Measurements from ENCODE around the gene TPCN1.

TPCN1 gene

GRCh38 chr12:113224955-113225354 lies 3.7 kb downstream of the TPCN1 start:
- no peak for DNase-seq (ENCODE audit: low read depth)
- TF ChIP-seq CTCF (IDR thresholded peaks at IDR 0.05; ENCODE audit: low read length, missing control alignments), result no peak

GRCh38 chr12:113226696-113227568 lies 5.7 kb downstream of the TPCN1 start:
- TF ChIP-seq CTCF (IDR thresholded peaks at IDR 0.05; ENCODE audit: low read length, missing control alignments), result no peak
- H3K4me3 ChIP-seq (replicated peaks; ENCODE audit: low read depth, low read length), result no peak overlapping the region
- no peak for DNase-seq (ENCODE audit: low read depth)

More at GRCh38 chr12:113224955-113225354, 3.7 kb downstream of the TPCN1 start:
- no peak overlapping the region for H3K4me3 ChIP-seq (replicated peaks; ENCODE audit: low read depth, low read length)

- no peak for DNase-seq (ENCODE audit: low read depth)
- TF ChIP-seq CTCF (IDR thresholded peaks at IDR 0.05; ENCODE audit: low read length, missing control alignments), result no peak
- H3K4me3 ChIP-seq (replicated peaks; ENCODE audit: low read depth, low read length), result no peak overlapping the region
These were observed 6.6 kb downstream of the TPCN1 start for GRCh38 chr12:113227686-113228391.

DNA sequence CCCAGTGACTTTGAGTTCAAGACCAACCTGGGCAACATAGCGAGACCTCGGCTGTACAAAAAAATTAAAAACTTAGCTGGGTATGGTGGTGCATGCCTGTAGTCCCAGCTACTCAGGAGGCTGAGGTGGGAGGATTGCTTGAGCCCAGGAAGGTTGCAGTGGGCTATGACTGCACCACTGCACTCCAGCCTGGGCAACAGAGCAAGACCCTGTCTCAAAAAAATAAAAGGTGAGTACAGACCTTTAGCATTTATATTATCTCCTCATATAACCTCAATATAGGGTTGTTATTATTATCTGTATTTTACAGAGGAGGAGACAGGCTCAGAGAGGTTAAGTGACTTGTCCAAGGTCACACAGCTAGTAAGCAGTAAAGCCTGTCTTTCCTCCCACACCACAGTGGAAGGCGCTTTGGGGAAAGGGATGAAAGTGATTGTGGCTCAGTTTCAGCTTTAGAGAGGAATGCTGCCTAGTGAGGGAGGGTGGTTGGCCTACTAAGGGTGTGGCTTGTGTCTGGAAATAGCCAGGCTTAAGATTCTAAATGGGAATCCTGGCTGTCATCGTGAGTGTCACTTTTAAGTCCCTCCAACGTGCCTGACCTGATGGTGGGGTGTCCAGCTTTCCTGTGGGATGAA lies 7.2 kb downstream of the TPCN1 start:
- no peak for DNase-seq (ENCODE audit: low read depth)
- no peak for TF ChIP-seq CTCF (IDR thresholded peaks at IDR 0.05; ENCODE audit: low read length, missing control alignments)
- H3K4me3 ChIP-seq (replicated peaks; ENCODE audit: low read depth, low read length), result no peak overlapping the region

DNA sequence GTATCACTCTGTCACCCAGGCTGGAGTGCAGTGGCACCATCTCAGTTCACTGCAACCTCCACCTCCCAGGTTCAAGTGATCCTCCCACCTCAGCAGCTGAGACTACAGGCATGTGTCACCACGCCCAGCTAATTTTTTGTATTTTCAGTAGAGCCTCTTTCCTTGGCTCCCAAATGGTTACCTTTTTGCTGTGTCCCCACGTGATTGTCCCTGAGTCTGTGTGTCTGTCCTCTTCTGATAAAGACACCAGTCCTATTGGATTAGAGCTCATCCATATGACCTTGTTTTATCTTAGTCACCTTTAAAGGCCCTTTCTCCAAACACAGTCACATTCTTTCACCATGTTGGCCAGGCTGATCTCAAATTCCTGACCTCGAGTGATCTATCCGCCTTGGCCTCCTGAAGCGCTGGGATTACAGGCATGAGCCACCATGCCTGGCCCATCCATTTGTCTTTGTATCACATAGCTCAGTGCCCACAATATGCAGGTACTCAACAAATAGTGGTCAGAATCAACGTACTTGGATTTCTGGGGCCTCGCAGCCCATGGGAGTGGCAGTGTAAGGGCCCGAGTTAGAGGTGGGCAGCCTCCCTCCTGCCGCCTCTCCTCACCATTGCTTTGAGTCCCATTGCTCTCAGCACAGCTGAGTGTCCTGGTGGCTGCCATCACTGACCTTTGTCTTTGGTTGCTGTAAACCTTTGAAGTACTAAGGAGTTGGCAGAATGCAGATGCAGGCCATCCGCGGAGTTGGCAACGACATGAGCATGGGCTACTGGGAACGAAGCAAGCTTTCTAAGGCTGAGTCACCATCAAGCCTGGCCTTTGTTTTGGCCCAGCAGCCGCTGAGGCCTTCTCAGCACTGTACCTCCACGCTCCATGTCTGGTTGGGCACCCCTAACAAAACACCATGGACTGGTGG lies 9.3 kb downstream of the TPCN1 start:
- no peak overlapping the region for H3K4me3 ChIP-seq (replicated peaks; ENCODE audit: low read depth, low read length)
- DNase-seq (ENCODE audit: low read depth), result no peak
- TF ChIP-seq CTCF (IDR thresholded peaks at IDR 0.05; ENCODE audit: low read length, missing control alignments), result no peak
